PC-9 (cell line): ENCODE results near the gene NAT16. TPM values are rescaled to one million over a fixed set of nuclear protein-coding genes. Genes with fewer than 3 reads are reported as not detected.

Experiments
- BruUV-seq: library from RNA; stranded (reverse); fragments of 400-500 nt; replicated peaks from 2 replicates; lab custom pipeline; 2021; lab: Mats Ljungman, UMichigan
- CTCF ChIA-PET: fragments of 300-600 bp; sonication (Branson Sonifier 250); formaldehyde crosslinking; loops from one replicate; lab custom pipeline; 2022; ENCODE audit warnings: antibody characterized with exemption; lab: Charles Lee
- POLR2A ChIA-PET: fragments of 300-600 bp; sonication (Branson Sonifier 250); formaldehyde crosslinking; loops from one replicate; lab custom pipeline; 2022; ENCODE audit warnings: antibody characterized with exemption; ENCODE audit not compliant: unreplicated experiment; lab: Charles Lee
- DNase-seq, 2 experiments: peaks; one replicate each; pipeline versions ENCODE4 v3.0.0 to v3.0.0-alpha.2; 2015 to 2022; ENCODE audit warnings: mixed read lengths in 1 of 2
- H2AFZ ChIP-seq: fragments of 200-600 bp; sonication (generic); 2 replicates; pipeline ENCODE4 v1.8.1; 2017; ENCODE audit warnings: antibody characterized with exemption
- H3F3A ChIP-seq: fragments of 200-600 bp; sonication (generic); 2 replicates; pipeline ENCODE4 v1.8.1; 2017; ENCODE audit warnings: antibody characterized with exemption, mild to moderate bottlenecking, low read depth; ENCODE audit not compliant: insufficient read depth
- H3K27ac ChIP-seq: fragments of 200-600 bp; sonication (generic); 2 replicates; pipeline ENCODE4 v1.6.1; 2016; ENCODE audit warnings: mixed run types
- H3K27me3 ChIP-seq: fragments of 200-600 bp; sonication (generic); 2 replicates; pipeline ENCODE4 v1.6.1; 2016; ENCODE audit warnings: low read depth, mixed run types; ENCODE audit not compliant: insufficient read depth
- H3K36me3 ChIP-seq: fragments of 200-600 bp; sonication (generic); 2 replicates; pipeline ENCODE4 v1.6.1; 2016; ENCODE audit warnings: low read depth, mixed run types
- H3K4me1 ChIP-seq: fragments of 200-600 bp; sonication (generic); replicated peaks from 2 replicates; pipeline ENCODE4 v1.6.1; 2016; ENCODE audit warnings: mixed run types; ENCODE audit not compliant: insufficient read depth
- H3K4me2 ChIP-seq: fragments of 200-600 bp; sonication (generic); 2 replicates; pipeline ENCODE4 v1.6.1; 2017; ENCODE audit warnings: mixed run types
- H3K4me3 ChIP-seq: fragments of 200-600 bp; sonication (generic); 2 replicates; pipeline ENCODE4 v1.6.1; 2016; ENCODE audit warnings: mixed run types
- H3K79me2 ChIP-seq: fragments of 200-600 bp; sonication (generic); 2 replicates; pipeline ENCODE4 v1.6.1; 2017; ENCODE audit warnings: low read depth, mixed run types
- H3K9me2 ChIP-seq: fragments of 200-600 bp; sonication (generic); 2 replicates; pipeline ENCODE4 v1.8.1; 2017; ENCODE audit warnings: mild to moderate bottlenecking; ENCODE audit not compliant: insufficient read depth
- H3K9me3 ChIP-seq: fragments of 200-600 bp; sonication (generic); 2 replicates; pipeline ENCODE4 v1.8.1; 2016; ENCODE audit warnings: low read depth; ENCODE audit not compliant: insufficient read depth
- H4K20me1 ChIP-seq: fragments of 200-600 bp; sonication (generic); 2 replicates; pipeline ENCODE4 v1.8.1; 2017; ENCODE audit not compliant: insufficient read depth
- EZH2 ChIP-seq: fragments of 200-600 bp; sonication (generic); IDR thresholded peaks from 2 replicates; pipeline ENCODE4 v1.8.0; 2017; ENCODE audit warnings: antibody characterized with exemption, low read depth
- intact Hi-C: fragments of 100-400 bp; cut with micrococcal nuclease; formaldehyde crosslinking; loops from one replicate; pipeline ENCODE4 v1.10.0; 2022; ENCODE audit not compliant: unreplicated experiment
- total RNA-seq: library from RNA; stranded (reverse); gene quantifications from 2 replicates; pipeline ENCODE4 v1.2.3, GENCODE V29; 2021
- TF ChIP-seq, protein P1 (sequence below): fragments of 200-600 bp; sonication (generic); conservative IDR thresholded peaks from 2 replicates; pipeline ENCODE4 v1.6.1; 2017; ENCODE audit warnings: mixed run types, antibody characterized with exemption, mild to moderate bottlenecking, moderate library complexity

NAT16 gene
- total RNA-seq, 1 experiment from 2014 or later = not detected

DNA sequence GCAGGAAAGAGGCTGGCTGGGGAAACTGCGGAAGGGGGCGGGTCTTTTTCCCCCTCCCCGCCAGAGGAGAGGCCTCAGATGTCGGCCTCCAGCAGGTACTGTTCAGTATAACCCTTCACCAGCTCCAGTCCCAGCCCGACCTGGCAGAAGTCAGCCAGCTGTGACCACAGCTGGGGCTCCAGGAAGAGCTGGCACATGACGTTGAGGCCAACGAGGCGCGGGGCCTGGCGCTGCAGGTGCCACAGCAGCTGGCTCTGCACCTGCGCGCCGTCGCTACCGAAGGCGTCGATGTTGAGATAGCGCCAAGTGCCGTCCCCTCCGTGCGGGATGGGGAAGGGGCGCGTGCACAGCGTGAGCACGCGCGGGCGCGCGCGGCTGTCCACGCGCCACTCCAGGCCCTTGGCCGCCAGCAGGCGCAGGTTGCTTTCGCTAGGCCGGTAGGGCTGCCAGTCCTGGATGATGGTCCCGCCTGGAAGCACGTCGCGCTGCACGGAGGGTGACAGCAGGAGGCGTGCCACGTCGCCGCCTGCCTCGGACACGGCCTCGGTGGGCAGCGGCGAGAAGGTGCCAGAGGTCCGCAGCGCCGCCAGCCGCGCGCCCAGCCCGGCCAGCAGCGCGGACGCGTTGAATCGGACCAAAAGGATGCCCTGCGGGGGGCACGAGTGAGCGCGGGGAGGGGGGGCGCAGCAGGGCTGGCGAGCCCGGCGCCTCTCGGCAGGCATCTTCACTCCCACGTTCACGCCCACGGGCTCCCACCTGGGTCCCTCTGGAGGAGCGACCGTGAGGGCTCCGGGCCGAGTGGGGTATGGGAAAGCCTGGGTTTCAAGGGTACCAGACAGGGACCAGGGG is 7.9 kb downstream of the NAT16 start:
- no TSS peak for BruUV-seq
- Histone ChIP-seq H3K9me3 (no peaks in the 10 kb centered on the region), H4K20me1 (no peaks in the 10 kb centered on the region), H3K27me3 (peaks cover 71% of the 10 kb centered on the region), H2AFZ (no peak overlapping the region), H3K9me2 (no peaks in the 10 kb centered on the region), H3K4me2 (no peak overlapping the region), H3K27ac (no peak overlapping the region), H3K79me2 (no peaks in the 10 kb centered on the region), H3K36me3 (no peaks in the 10 kb centered on the region), H3F3A (peaks cover 15% of the 10 kb centered on the region; the same call in 1 of the 2 replicates), H3K4me1 (peaks cover 24% of the 10 kb centered on the region), H3K4me3 (no peak overlapping the region; the same call in 1 of the 2 replicates)
- ChIA-PET CTCF (interaction anchor here (0.5 to 0.6 kb wide), 2 partner anchors 73 to 103 kb away, joined by 3 to 5 read pairs; no protein-coding TSS in a partner anchor), POLR2A (interaction anchor here (0.6 kb wide), 1 partner anchor 15 kb away, joined by 8 read pairs; no protein-coding TSS in a partner anchor)
- TF ChIP-seq, protein P1, sequence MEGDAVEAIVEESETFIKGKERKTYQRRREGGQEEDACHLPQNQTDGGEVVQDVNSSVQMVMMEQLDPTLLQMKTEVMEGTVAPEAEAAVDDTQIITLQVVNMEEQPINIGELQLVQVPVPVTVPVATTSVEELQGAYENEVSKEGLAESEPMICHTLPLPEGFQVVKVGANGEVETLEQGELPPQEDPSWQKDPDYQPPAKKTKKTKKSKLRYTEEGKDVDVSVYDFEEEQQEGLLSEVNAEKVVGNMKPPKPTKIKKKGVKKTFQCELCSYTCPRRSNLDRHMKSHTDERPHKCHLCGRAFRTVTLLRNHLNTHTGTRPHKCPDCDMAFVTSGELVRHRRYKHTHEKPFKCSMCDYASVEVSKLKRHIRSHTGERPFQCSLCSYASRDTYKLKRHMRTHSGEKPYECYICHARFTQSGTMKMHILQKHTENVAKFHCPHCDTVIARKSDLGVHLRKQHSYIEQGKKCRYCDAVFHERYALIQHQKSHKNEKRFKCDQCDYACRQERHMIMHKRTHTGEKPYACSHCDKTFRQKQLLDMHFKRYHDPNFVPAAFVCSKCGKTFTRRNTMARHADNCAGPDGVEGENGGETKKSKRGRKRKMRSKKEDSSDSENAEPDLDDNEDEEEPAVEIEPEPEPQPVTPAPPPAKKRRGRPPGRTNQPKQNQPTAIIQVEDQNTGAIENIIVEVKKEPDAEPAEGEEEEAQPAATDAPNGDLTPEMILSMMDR = no peak
- TF ChIP-seq EZH2 = no peak
- intact Hi-C loops = no loop called here
- DNase-seq = no peak

DNA sequence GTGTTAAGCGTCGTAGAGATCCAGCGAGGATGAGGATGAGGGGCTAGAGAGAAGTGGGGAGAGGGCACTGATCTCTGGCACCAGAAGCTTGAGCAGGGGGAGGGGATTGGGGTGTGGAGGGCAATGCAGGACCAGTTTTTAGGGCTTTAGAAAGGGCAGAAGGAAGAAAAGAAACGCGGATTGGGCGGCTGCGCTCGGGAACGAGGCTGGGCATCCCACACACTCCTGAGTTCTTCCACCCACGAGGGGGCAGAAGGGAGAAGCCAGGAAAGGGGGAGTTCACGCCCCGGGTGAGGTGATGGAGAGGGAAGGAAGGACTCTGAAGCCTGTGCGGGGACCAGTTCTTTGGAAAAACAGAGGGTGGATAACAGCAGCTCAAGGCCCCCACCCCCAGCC is 8.7 kb downstream of the NAT16 start:
- CTCF ChIA-PET = interaction anchor here (1.3 kb wide), 1 partner anchor 28 kb away, joined by 5 read pairs; no protein-coding TSS in a partner anchor
- intact Hi-C loops = no loop called here

More for the DNA sequence above, 8.7 kb downstream of the NAT16 start:
- H3K27ac ChIP-seq = no peak overlapping the region
- no peak overlapping the region for H2AFZ ChIP-seq
- H3K4me1 ChIP-seq = peaks cover 24% of the 10 kb centered on the region
- no peaks in the 10 kb centered on the region for H3K36me3 ChIP-seq
- no peaks in the 10 kb centered on the region for H4K20me1 ChIP-seq
- H3K4me3 ChIP-seq = no peak overlapping the region
- no peaks in the 10 kb centered on the region for H3K9me3 ChIP-seq
- no peak for DNase-seq
- no peaks in the 10 kb centered on the region for H3K79me2 ChIP-seq
- peaks cover 15% of the 10 kb centered on the region; the same call in 1 of the 2 replicates for H3F3A ChIP-seq
- POLR2A ChIA-PET = interaction anchor here (0.6 kb wide), 1 partner anchor 14 kb away, joined by 8 read pairs; no protein-coding TSS in a partner anchor
- peaks cover 68% of the 10 kb centered on the region for H3K27me3 ChIP-seq
- H3K4me2 ChIP-seq = no peak overlapping the region
- TF ChIP-seq, protein P1 = no peak
- no peak for TF ChIP-seq EZH2
- BruUV-seq = no TSS peak
- no peaks in the 10 kb centered on the region for H3K9me2 ChIP-seq
